SK-N-SH treated with all-trans-retinoic acid at 6 μM for 48 hours (cell line): ENCODE data around the gene ZDHHC11B.

ENCODE experiments used
- ATAC-seq: fragments of 200-7000 bp; cut with Tn5 transposase; 3 replicates; pipeline ENCODE4 v1.9.1; 2020; ENCODE audit warnings: mild to moderate bottlenecking, moderate library complexity
- ARNTL ChIP-seq: fragments of 450-650 bp; formaldehyde crosslinking; IDR thresholded peaks from 2 replicates; pipeline ENCODE4 v1.5.0; 2020; ENCODE audit warnings: low read depth, mild to moderate bottlenecking, moderate library complexity, borderline replicate concordance
- BACH2 ChIP-seq: fragments of 250-450 bp; sonication (Bioruptor Pico); IDR thresholded peaks from 2 replicates; pipeline ENCODE4 v1.9.0; 2021; ENCODE audit warnings: mild to moderate bottlenecking, borderline replicate concordance
- CSDC2 ChIP-seq: fragments of 250-450 bp; sonication (Bioruptor Pico); IDR thresholded peaks from 2 replicates; pipeline ENCODE4 v1.5.0; 2020; ENCODE audit warnings: mild to moderate bottlenecking, moderate library complexity
- ESRRG ChIP-seq: fragments of 250-450 bp; sonication (Bioruptor Pico); IDR thresholded peaks from 2 replicates; pipeline ENCODE4 v1.6.1; 2021; ENCODE audit warnings: mild to moderate bottlenecking
- GLIS3 ChIP-seq: fragments of 250-450 bp; sonication (Bioruptor Pico); IDR thresholded peaks from 2 replicates; pipeline ENCODE4 v1.5.0; 2020; ENCODE audit warnings: mild to moderate bottlenecking, moderate library complexity
- ISL1 ChIP-seq: fragments of 250-450 bp; sonication (Bioruptor Pico); IDR thresholded peaks from 2 replicates; pipeline ENCODE4 v2.1.2; 2022; ENCODE audit warnings: mild to moderate bottlenecking, moderate library complexity
- OSR1 ChIP-seq: fragments of 250-450 bp; sonication (Bioruptor Pico); IDR thresholded peaks from 2 replicates; pipeline ENCODE4 v1.8.0; 2022; ENCODE audit warnings: moderate library complexity, mild to moderate bottlenecking, inconsistent platforms
- PPARA ChIP-seq: fragments of 250-450 bp; sonication (Bioruptor Pico); IDR thresholded peaks from 2 replicates; pipeline ENCODE4 v1.5.0; 2020; ENCODE audit warnings: mild to moderate bottlenecking, borderline replicate concordance
- RARB ChIP-seq: fragments of 250-450 bp; sonication (Bioruptor Pico); IDR thresholded peaks from 2 replicates; pipeline ENCODE4 v1.8.0; 2021; ENCODE audit warnings: mild to moderate bottlenecking, moderate library complexity
- SNAI2 ChIP-seq: fragments of 250-450 bp; sonication (Bioruptor Pico); IDR thresholded peaks from 2 replicates; pipeline ENCODE4 v1.5.0; 2020; ENCODE audit warnings: mild to moderate bottlenecking, moderate library complexity
- TCF4 ChIP-seq: fragments of 250-450 bp; sonication (Bioruptor Pico); IDR thresholded peaks from 2 replicates; pipeline ENCODE4 v1.8.0; 2021; ENCODE audit warnings: mild to moderate bottlenecking, moderate library complexity, borderline replicate concordance
- TOX ChIP-seq: fragments of 250-450 bp; sonication (Bioruptor Pico); IDR thresholded peaks from 2 replicates; pipeline ENCODE4 v1.8.0; 2021; ENCODE audit warnings: mild to moderate bottlenecking, moderate library complexity, borderline replicate concordance
- ZC3H10 ChIP-seq: fragments of 250-450 bp; sonication (Bioruptor Pico); IDR thresholded peaks from 2 replicates; pipeline ENCODE4 v1.5.1; 2021; ENCODE audit warnings: mild to moderate bottlenecking, moderate library complexity
- ZFP3 ChIP-seq: fragments of 250-450 bp; sonication (Bioruptor Pico); IDR thresholded peaks from 2 replicates; pipeline ENCODE4 v1.5.0; 2020; ENCODE audit warnings: mild to moderate bottlenecking, moderate library complexity
- ZFP30 ChIP-seq: fragments of 450-650 bp; formaldehyde crosslinking; IDR thresholded peaks from 2 replicates; pipeline ENCODE4 v1.5.0; 2022; ENCODE audit warnings: mild to moderate bottlenecking, moderate library complexity
- ZNF565 ChIP-seq: fragments of 450-650 bp; formaldehyde crosslinking; conservative IDR thresholded peaks from 2 replicates; pipeline ENCODE4 v1.5.0; 2020; ENCODE audit warnings: low read depth, mild to moderate bottlenecking, moderate library complexity
- ZNF70 ChIP-seq: fragments of 450-650 bp; formaldehyde crosslinking; IDR thresholded peaks from 2 replicates; pipeline ENCODE4 v1.5.0; 2020; ENCODE audit warnings: mild to moderate bottlenecking, moderate library complexity
- ZNF8 ChIP-seq: fragments of 450-650 bp; formaldehyde crosslinking; IDR thresholded peaks from 2 replicates; pipeline ENCODE4 v1.5.0; 2020; ENCODE audit warnings: mild to moderate bottlenecking, moderate library complexity
- TF ChIP-seq, protein P1 (sequence below): fragments of 250-450 bp; sonication (Bioruptor Pico); IDR thresholded peaks from 2 replicates; pipeline ENCODE4 v1.5.1; 2021; ENCODE audit warnings: mild to moderate bottlenecking, moderate library complexity
- TF ChIP-seq, protein P2 (sequence below): fragments of 250-450 bp; sonication (Bioruptor Pico); IDR thresholded peaks from 2 replicates; pipeline ENCODE4 v1.8.0; 2021; ENCODE audit warnings: low read depth, mild to moderate bottlenecking, moderate library complexity, borderline replicate concordance
- TF ChIP-seq, protein P3 (sequence below): fragments of 250-450 bp; sonication (Bioruptor Pico); IDR thresholded peaks from 2 replicates; pipeline ENCODE4 v1.5.0; 2020; ENCODE audit warnings: mild to moderate bottlenecking, moderate library complexity
- TF ChIP-seq, protein P4 (sequence below): fragments of 250-450 bp; sonication (Bioruptor Pico); IDR thresholded peaks from 2 replicates; pipeline ENCODE4 v1.8.0; 2020; ENCODE audit warnings: mild to moderate bottlenecking, moderate library complexity, borderline replicate concordance
- TF ChIP-seq, protein P5 (sequence below): fragments of 250-450 bp; sonication (Bioruptor Pico); IDR thresholded peaks from 2 replicates; pipeline ENCODE4 v1.5.1; 2020; ENCODE audit warnings: low read depth, mild to moderate bottlenecking, moderate library complexity

Gene ZDHHC11B

DNA sequence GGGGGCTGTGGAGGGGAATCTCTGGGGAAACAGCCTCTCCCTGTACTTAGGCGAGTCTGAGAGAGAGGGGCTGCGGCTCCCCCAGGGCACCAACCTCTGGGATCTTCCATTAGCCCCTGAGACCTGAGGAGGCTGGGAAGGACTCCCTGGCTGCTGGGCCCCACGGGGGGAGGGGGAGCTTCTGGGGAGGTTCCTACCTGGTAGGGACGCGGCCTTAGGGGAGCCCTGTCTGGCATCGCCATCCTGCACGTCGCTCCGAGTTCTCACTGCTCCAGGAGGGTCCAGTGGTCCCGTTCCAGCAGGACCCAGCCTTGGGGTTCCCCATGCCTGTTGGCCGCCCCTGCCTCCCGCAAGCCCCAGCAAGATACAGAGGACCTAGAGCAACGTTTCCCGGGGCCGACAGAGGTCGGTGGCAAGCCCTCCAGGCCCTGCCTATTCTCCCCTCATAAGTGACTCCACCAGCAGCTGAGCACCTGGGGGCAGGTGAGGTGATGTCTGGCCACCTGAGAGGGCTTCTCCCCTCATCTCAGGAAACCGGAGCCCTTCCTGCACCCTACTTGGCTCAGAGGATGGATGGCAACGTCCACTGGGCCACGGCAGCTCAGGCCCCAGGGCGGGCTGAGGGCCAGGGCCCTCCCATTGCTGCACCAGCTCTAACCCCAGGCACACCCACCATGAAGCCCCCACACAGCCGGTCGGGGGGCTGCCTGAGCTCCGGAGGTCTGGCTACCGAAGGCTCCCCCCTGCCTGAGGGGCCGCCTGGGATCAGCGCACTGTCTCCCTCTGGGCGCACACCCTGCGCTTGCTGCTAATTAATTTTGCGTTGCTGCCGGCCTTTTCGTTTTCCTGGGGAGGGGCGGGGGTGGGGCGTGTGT, 113.9 kb downstream of the ZDHHC11B start:
- TF ChIP-seq ZC3H10 (CRISPR knock-in tag), result no peak
- TF ChIP-seq CSDC2 (CRISPR knock-in tag), result no peak
- no peak for TF ChIP-seq ZNF70 (CRISPR knock-in tag)
- TF ChIP-seq ESRRG (CRISPR knock-in tag), result no peak
- TF ChIP-seq, protein P1, sequence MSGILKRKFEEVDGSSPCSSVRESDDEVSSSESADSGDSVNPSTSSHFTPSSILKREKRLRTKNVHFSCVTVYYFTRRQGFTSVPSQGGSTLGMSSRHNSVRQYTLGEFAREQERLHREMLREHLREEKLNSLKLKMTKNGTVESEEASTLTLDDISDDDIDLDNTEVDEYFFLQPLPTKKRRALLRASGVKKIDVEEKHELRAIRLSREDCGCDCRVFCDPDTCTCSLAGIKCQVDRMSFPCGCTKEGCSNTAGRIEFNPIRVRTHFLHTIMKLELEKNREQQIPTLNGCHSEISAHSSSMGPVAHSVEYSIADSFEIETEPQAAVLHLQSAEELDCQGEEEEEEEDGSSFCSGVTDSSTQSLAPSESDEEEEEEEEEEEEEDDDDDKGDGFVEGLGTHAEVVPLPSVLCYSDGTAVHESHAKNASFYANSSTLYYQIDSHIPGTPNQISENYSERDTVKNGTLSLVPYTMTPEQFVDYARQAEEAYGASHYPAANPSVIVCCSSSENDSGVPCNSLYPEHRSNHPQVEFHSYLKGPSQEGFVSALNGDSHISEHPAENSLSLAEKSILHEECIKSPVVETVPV (CRISPR knock-in tag), result no peak
- no peak for TF ChIP-seq PPARA (CRISPR knock-in tag)
- no peak for TF ChIP-seq RARB (CRISPR knock-in tag)
- TF ChIP-seq OSR1 (CRISPR knock-in tag), result no peak
- TF ChIP-seq GLIS3 (CRISPR knock-in tag), result no peak
- TF ChIP-seq SNAI2 (CRISPR knock-in tag), result no peak
- TF ChIP-seq, protein P2, sequence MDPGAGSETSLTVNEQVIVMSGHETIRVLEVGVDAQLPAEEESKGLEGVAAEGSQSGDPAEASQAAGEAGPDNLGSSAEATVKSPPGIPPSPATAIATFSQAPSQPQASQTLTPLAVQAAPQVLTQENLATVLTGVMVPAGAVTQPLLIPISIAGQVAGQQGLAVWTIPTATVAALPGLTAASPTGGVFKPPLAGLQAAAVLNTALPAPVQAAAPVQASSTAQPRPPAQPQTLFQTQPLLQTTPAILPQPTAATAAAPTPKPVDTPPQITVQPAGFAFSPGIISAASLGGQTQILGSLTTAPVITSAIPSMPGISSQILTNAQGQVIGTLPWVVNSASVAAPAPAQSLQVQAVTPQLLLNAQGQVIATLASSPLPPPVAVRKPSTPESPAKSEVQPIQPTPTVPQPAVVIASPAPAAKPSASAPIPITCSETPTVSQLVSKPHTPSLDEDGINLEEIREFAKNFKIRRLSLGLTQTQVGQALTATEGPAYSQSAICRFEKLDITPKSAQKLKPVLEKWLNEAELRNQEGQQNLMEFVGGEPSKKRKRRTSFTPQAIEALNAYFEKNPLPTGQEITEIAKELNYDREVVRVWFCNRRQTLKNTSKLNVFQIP (CRISPR knock-in tag), result no peak
- TF ChIP-seq, protein P3, sequence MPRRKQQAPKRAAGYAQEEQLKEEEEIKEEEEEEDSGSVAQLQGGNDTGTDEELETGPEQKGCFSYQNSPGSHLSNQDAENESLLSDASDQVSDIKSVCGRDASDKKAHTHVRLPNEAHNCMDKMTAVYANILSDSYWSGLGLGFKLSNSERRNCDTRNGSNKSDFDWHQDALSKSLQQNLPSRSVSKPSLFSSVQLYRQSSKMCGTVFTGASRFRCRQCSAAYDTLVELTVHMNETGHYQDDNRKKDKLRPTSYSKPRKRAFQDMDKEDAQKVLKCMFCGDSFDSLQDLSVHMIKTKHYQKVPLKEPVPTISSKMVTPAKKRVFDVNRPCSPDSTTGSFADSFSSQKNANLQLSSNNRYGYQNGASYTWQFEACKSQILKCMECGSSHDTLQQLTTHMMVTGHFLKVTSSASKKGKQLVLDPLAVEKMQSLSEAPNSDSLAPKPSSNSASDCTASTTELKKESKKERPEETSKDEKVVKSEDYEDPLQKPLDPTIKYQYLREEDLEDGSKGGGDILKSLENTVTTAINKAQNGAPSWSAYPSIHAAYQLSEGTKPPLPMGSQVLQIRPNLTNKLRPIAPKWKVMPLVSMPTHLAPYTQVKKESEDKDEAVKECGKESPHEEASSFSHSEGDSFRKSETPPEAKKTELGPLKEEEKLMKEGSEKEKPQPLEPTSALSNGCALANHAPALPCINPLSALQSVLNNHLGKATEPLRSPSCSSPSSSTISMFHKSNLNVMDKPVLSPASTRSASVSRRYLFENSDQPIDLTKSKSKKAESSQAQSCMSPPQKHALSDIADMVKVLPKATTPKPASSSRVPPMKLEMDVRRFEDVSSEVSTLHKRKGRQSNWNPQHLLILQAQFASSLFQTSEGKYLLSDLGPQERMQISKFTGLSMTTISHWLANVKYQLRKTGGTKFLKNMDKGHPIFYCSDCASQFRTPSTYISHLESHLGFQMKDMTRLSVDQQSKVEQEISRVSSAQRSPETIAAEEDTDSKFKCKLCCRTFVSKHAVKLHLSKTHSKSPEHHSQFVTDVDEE (CRISPR knock-in tag), result no peak
- no peak for TF ChIP-seq TOX (CRISPR knock-in tag)
- TF ChIP-seq ISL1 (CRISPR knock-in tag), result no peak
- TF ChIP-seq TCF4 (CRISPR knock-in tag), result no peak
- TF ChIP-seq ZNF565 (CRISPR knock-in tag), result no peak
- no peak for TF ChIP-seq ARNTL (CRISPR knock-in tag)
- TF ChIP-seq, protein P4, sequence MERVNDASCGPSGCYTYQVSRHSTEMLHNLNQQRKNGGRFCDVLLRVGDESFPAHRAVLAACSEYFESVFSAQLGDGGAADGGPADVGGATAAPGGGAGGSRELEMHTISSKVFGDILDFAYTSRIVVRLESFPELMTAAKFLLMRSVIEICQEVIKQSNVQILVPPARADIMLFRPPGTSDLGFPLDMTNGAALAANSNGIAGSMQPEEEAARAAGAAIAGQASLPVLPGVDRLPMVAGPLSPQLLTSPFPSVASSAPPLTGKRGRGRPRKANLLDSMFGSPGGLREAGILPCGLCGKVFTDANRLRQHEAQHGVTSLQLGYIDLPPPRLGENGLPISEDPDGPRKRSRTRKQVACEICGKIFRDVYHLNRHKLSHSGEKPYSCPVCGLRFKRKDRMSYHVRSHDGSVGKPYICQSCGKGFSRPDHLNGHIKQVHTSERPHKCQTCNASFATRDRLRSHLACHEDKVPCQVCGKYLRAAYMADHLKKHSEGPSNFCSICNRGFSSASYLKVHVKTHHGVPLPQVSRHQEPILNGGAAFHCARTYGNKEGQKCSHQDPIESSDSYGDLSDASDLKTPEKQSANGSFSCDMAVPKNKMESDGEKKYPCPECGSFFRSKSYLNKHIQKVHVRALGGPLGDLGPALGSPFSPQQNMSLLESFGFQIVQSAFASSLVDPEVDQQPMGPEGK (CRISPR knock-in tag), result no peak

DNA sequence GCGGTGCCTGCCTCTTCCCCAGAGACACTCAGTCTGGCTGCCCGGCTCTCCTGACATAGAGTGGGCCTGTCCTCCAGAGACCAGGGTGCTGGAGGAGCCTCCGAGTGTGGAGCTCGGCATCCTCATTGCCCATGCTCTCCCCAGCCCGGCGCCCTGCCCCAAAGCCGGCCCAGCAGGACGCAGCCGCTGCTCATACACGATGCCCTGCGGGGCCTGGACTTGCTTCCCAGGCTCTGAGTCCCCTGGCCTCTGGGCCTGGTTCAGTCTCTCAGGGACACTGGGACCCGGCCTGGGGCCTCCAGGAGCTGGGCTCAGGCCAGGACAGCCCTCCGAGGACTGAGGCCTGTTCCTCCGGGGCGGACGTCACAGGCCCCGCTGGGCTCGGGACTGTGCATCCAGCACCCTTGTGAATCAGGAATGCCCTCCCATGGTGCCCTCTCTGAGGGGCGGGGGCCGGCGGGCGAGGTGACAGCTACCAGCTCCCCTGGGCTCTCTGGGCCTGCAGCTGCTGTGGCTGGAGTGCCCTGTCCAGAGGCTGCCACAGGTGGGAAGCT, 114.6 kb downstream of the ZDHHC11B start:
- ATAC-seq, result no peak
- TF ChIP-seq ZFP30 (CRISPR knock-in tag) (no peak), ZNF565 (CRISPR knock-in tag) (no peak), ZC3H10 (CRISPR knock-in tag) (no peak), PPARA (CRISPR knock-in tag) (no peak), SNAI2 (CRISPR knock-in tag) (no peak), GLIS3 (CRISPR knock-in tag) (no peak), ESRRG (CRISPR knock-in tag) (no peak), ZFP3 (CRISPR knock-in tag) (no peak), BACH2 (no peak), OSR1 (CRISPR knock-in tag) (no peak), CSDC2 (CRISPR knock-in tag) (no peak), ZNF8 (CRISPR knock-in tag) (no peak)
- TF ChIP-seq, protein P1 (CRISPR knock-in tag), result no peak
- TF ChIP-seq, protein P5, sequence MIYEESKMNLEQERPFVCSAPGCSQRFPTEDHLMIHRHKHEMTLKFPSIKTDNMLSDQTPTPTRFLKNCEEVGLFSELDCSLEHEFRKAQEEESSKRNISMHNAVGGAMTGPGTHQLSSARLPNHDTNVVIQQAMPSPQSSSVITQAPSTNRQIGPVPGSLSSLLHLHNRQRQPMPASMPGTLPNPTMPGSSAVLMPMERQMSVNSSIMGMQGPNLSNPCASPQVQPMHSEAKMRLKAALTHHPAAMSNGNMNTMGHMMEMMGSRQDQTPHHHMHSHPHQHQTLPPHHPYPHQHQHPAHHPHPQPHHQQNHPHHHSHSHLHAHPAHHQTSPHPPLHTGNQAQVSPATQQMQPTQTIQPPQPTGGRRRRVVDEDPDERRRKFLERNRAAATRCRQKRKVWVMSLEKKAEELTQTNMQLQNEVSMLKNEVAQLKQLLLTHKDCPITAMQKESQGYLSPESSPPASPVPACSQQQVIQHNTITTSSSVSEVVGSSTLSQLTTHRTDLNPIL (CRISPR knock-in tag), result no peak
- TF ChIP-seq, protein P3 (CRISPR knock-in tag), result no peak

More for the DNA sequence above, 113.9 kb downstream of the ZDHHC11B start:
- no peak for ATAC-seq
